Karpas-422 (cell line): ENCODE data around the gene ARL17A. TPM values are rescaled to one million over a fixed set of nuclear protein-coding genes. Genes with fewer than 3 reads are reported as not detected.
"Not testable (repeated sequence)": the region's sequence is repeated elsewhere in the genome, so short reads cannot be mapped to it uniquely, and the experiment has no call there.

Source experiments
- DNase-seq: peaks from one replicate; pipeline ENCODE4 v3.0.0-alpha.2; 2015
- H2AFZ ChIP-seq: fragments of 200-600 bp; sonication (generic); 2 replicates; pipeline ENCODE4 v1.6.1; 2014; ENCODE audit warnings: antibody characterized with exemption, low read length, mixed read lengths
- H3K27ac ChIP-seq: fragments of 200-600 bp; sonication (generic); 2 replicates; pipeline ENCODE4 v1.5.1; 2014; ENCODE audit warnings: mild to moderate bottlenecking, low read length, moderate library complexity
- H3K27me3 ChIP-seq: fragments of 200-600 bp; sonication (generic); 2 replicates; pipeline ENCODE4 v1.6.1; 2014; ENCODE audit warnings: low read length, mixed read lengths
- H3K36me3 ChIP-seq: fragments of 200-600 bp; sonication (generic); 2 replicates; pipeline ENCODE4 v1.6.1; 2014; ENCODE audit warnings: low read length, mixed read lengths; ENCODE audit not compliant: insufficient read depth
- H3K4me1 ChIP-seq: fragments of 200-600 bp; sonication (generic); 2 replicates; pipeline ENCODE4 v1.6.1; 2014; ENCODE audit warnings: mild to moderate bottlenecking, low read length, mixed read lengths
- H3K4me2 ChIP-seq: fragments of 200-600 bp; sonication (generic); 2 replicates; pipeline ENCODE4 v1.6.1; 2014; ENCODE audit warnings: low read length, low read depth, mild to moderate bottlenecking; ENCODE audit not compliant: poor library complexity, severe bottlenecking
- H3K4me3 ChIP-seq: fragments of 200-600 bp; sonication (generic); 2 replicates; pipeline ENCODE4 v1.5.1; 2014; ENCODE audit warnings: mild to moderate bottlenecking, antibody characterized with exemption, low read length, mixed read lengths
- H3K79me2 ChIP-seq: fragments of 200-600 bp; sonication (generic); 2 replicates; pipeline ENCODE4 v1.6.1; 2014; ENCODE audit warnings: mild to moderate bottlenecking, low read length, mixed read lengths
- H3K9ac ChIP-seq: fragments of 200-600 bp; sonication (generic); 2 replicates; pipeline ENCODE4 v1.6.0; 2014; ENCODE audit warnings: low read length
- H3K9me2 ChIP-seq: fragments of 200-600 bp; sonication (generic), shearing (Covaris generic); replicated peaks from 2 replicates; pipeline ENCODE4 v1.6.0; 2014; ENCODE audit warnings: mild to moderate bottlenecking, low read length, moderate library complexity; ENCODE audit not compliant: insufficient read depth
- H3K9me3 ChIP-seq: fragments of 300-700, 200-600 bp; sonication (generic); 2 replicates; pipeline ENCODE4 v1.6.1; 2014; ENCODE audit warnings: low read length, mixed read lengths
- H4K20me1 ChIP-seq: fragments of 200-600 bp; sonication (generic); 2 replicates; pipeline ENCODE4 v1.6.1; 2014; ENCODE audit warnings: mild to moderate bottlenecking, antibody characterized with exemption, low read length, low read depth; ENCODE audit not compliant: insufficient read depth
- total RNA-seq: library from RNA; depleted of rRNA; stranded (reverse); fragments of >200 nt; shearing (Covaris generic); gene quantifications from 2 replicates; pipeline ENCODE4 v1.2.3, GENCODE V29; 2014; ENCODE audit warnings: low replicate concordance

ARL17A gene
- total RNA-seq, 1 experiment from 2014 or later: 56.6 TPM

GRCh38 chr17:46611304-46611703, 31.8 kb upstream of the ARL17A start:
- H3K79me2 ChIP-seq, H2AFZ ChIP-seq, H3K27ac ChIP-seq, H3K9ac ChIP-seq, H3K4me2 ChIP-seq, H3K27me3 ChIP-seq, H3K36me3 ChIP-seq, H3K9me2 ChIP-seq, H3K4me1 ChIP-seq, H3K4me3 ChIP-seq, H4K20me1 ChIP-seq, H3K9me3 ChIP-seq, DNase-seq: not testable (repeated sequence)

GRCh38 chr17:46603125-46603524, 23.6 kb upstream of the ARL17A start:
- H3K9me2 ChIP-seq, H3K27ac ChIP-seq, H3K4me1 ChIP-seq, H3K4me3 ChIP-seq, H3K4me2 ChIP-seq, H3K9me3 ChIP-seq, H2AFZ ChIP-seq, H3K36me3 ChIP-seq, H3K27me3 ChIP-seq, H4K20me1 ChIP-seq, H3K9ac ChIP-seq, H3K79me2 ChIP-seq, DNase-seq: not testable (repeated sequence)

GRCh38 chr17:46600767-46601166, 21.3 kb upstream of the ARL17A start:
- not testable (repeated sequence) for H3K9me2 ChIP-seq, H3K4me1 ChIP-seq

GRCh38 chr17:46598344-46598931, 18.9 kb upstream of the ARL17A start:
- H3K27ac ChIP-seq, H3K9ac ChIP-seq, H3K9me2 ChIP-seq, H3K36me3 ChIP-seq, H4K20me1 ChIP-seq, H3K4me1 ChIP-seq, H2AFZ ChIP-seq, H3K27me3 ChIP-seq, DNase-seq, H3K4me3 ChIP-seq, H3K9me3 ChIP-seq, H3K4me2 ChIP-seq, H3K79me2 ChIP-seq: not testable (repeated sequence)

More at GRCh38 chr17:46600767-46601166, 21.3 kb upstream of the ARL17A start:
- not testable (repeated sequence) for DNase-seq, H3K27ac ChIP-seq, H3K4me3 ChIP-seq, H3K9ac ChIP-seq, H3K4me2 ChIP-seq, H3K79me2 ChIP-seq, H2AFZ ChIP-seq, H3K9me3 ChIP-seq, H3K36me3 ChIP-seq, H3K27me3 ChIP-seq, H4K20me1 ChIP-seq

GRCh38 chr17:46591332-46591731, 11.8 kb upstream of the ARL17A start:
- H3K27ac ChIP-seq, DNase-seq, H3K36me3 ChIP-seq, H3K79me2 ChIP-seq, H3K9ac ChIP-seq, H3K27me3 ChIP-seq, H2AFZ ChIP-seq, H3K4me1 ChIP-seq, H3K9me2 ChIP-seq, H3K4me2 ChIP-seq, H3K9me3 ChIP-seq, H3K4me3 ChIP-seq, H4K20me1 ChIP-seq: not testable (repeated sequence)

GRCh38 chr17:46590157-46591146, 11.0 kb upstream of the ARL17A start, which contains the start of gene NSF:
Gene NSF, plus strand, starts transcription at chr17:46590669. Its CDS starts 107 bp downstream, at chr17:46590776.
- H3K9me3 ChIP-seq, H4K20me1 ChIP-seq, H3K79me2 ChIP-seq: not testable (repeated sequence)

GRCh38 chr17:46585444-46585843, 6.0 kb upstream of the ARL17A start:
- H3K9ac ChIP-seq, H3K27me3 ChIP-seq, H3K79me2 ChIP-seq, H3K4me3 ChIP-seq, H3K9me3 ChIP-seq, H3K36me3 ChIP-seq, H3K4me1 ChIP-seq, DNase-seq, H3K27ac ChIP-seq, H3K9me2 ChIP-seq, H3K4me2 ChIP-seq, H2AFZ ChIP-seq, H4K20me1 ChIP-seq: not testable (repeated sequence)

More at GRCh38 chr17:46590157-46591146, 11.0 kb upstream of the ARL17A start, which contains the start of gene NSF:
- not testable (repeated sequence) for H3K9ac ChIP-seq, H3K4me3 ChIP-seq, H3K27ac ChIP-seq, H3K36me3 ChIP-seq, H3K4me1 ChIP-seq, DNase-seq, H3K27me3 ChIP-seq, H2AFZ ChIP-seq, H3K9me2 ChIP-seq, H3K4me2 ChIP-seq

GRCh38 chr17:46580082-46580481, 591 bp upstream of the ARL17A start:
- not testable (repeated sequence) for H3K9me3 ChIP-seq, H3K79me2 ChIP-seq, H3K4me3 ChIP-seq, H3K9ac ChIP-seq, H2AFZ ChIP-seq, DNase-seq, H3K4me1 ChIP-seq, H3K4me2 ChIP-seq, H3K27me3 ChIP-seq, H3K9me2 ChIP-seq, H3K36me3 ChIP-seq, H3K27ac ChIP-seq, H4K20me1 ChIP-seq
